Stimulated activated naive CD8-positive, alpha-beta T cell treated with anti-CD3 and anti-CD28 coated beads, Interleukin-15, Interleukin-2, amounts not matched to agents 100 ng/mL and 50 ng/mL, for 24 hours (primary cell): Measurements from ENCODE around the gene NPAT.
"Not testable (repeated sequence)": the region's sequence is repeated elsewhere in the genome, so short reads cannot be mapped to it uniquely, and the experiment has no call there.

ENCODE experiments used
- H3K27ac Mint-ChIP-seq: one replicate; pipeline ENCODE4 v1.8.0; 2021; ENCODE audit warnings: mild to moderate bottlenecking, mixed read lengths
- H3K27me3 Mint-ChIP-seq: one replicate; pipeline ENCODE4 v1.8.0; 2021; ENCODE audit warnings: mixed read lengths
- H3K36me3 Mint-ChIP-seq: one replicate; pipeline ENCODE4 v1.8.0; 2021; ENCODE audit warnings: low read depth, mixed read lengths
- H3K4me1 Mint-ChIP-seq: one replicate; pipeline ENCODE4 v1.8.0; 2021; ENCODE audit warnings: low read depth, mixed read lengths
- H3K4me3 Mint-ChIP-seq: one replicate; pipeline ENCODE4 v1.8.0; 2021; ENCODE audit warnings: mild to moderate bottlenecking, mixed read lengths
- H3K9me3 Mint-ChIP-seq: one replicate; pipeline ENCODE4 v1.8.0; 2021; ENCODE audit warnings: mixed read lengths

NPAT gene

GRCh38 chr11:108148556-108148955, 73.9 kb downstream of the NPAT start:
- Mint-ChIP-seq H3K27ac (peak overlapping the region; percentile 21), H3K9me3 (no peaks in the 10 kb centered on the region), H3K27me3 (no peaks in the 10 kb centered on the region), H3K36me3 (peaks cover 76% of the 10 kb centered on the region), H3K4me3 (no peak overlapping the region), H3K4me1 (peaks cover 7% of the 10 kb centered on the region)

GRCh38 chr11:108147150-108147549, 75.3 kb downstream of the NPAT start:
- Mint-ChIP-seq H3K4me3 (no peak overlapping the region), H3K27ac (no peak overlapping the region), H3K36me3 (peaks cover 82% of the 10 kb centered on the region), H3K9me3 (no peaks in the 10 kb centered on the region), H3K4me1 (peaks cover 7% of the 10 kb centered on the region), H3K27me3 (no peaks in the 10 kb centered on the region)

GRCh38 chr11:108144615-108145014, 77.8 kb downstream of the NPAT start:
- peaks cover 7% of the 10 kb centered on the region for H3K4me1 Mint-ChIP-seq
- no peak overlapping the region for H3K4me3 Mint-ChIP-seq
- H3K27ac Mint-ChIP-seq, result peak overlapping the region; percentile 73
- no peaks in the 10 kb centered on the region for H3K9me3 Mint-ChIP-seq
- H3K27me3 Mint-ChIP-seq, result no peaks in the 10 kb centered on the region
- H3K36me3 Mint-ChIP-seq, result peaks cover 90% of the 10 kb centered on the region

- no peaks in the 10 kb centered on the region for H3K9me3 Mint-ChIP-seq
- H3K4me1 Mint-ChIP-seq, result peaks cover 14% of the 10 kb centered on the region
- no peaks in the 10 kb centered on the region for H3K27me3 Mint-ChIP-seq
- peaks cover 77% of the 10 kb centered on the region for H3K36me3 Mint-ChIP-seq
- no peak overlapping the region for H3K27ac Mint-ChIP-seq
- H3K4me3 Mint-ChIP-seq, result no peak overlapping the region
These were observed 80.1 kb downstream of the NPAT start for GRCh38 chr11:108142304-108142703.

- peaks cover 29% of the 10 kb centered on the region for H3K4me1 Mint-ChIP-seq
- H3K4me3 Mint-ChIP-seq, result peak overlapping the region; percentile 1
- H3K27ac Mint-ChIP-seq, result peak overlapping the region; percentile 99
- no peaks in the 10 kb centered on the region for H3K9me3 Mint-ChIP-seq
- H3K27me3 Mint-ChIP-seq, result no peaks in the 10 kb centered on the region
- H3K36me3 Mint-ChIP-seq, result peaks cover 65% of the 10 kb centered on the region
These were observed 85.2 kb downstream of the NPAT start for GRCh38 chr11:108137212-108137611.

- no peaks in the 10 kb centered on the region for H3K27me3 Mint-ChIP-seq
- H3K27ac Mint-ChIP-seq, result peak overlapping the region; percentile 81
- peaks cover 59% of the 10 kb centered on the region for H3K36me3 Mint-ChIP-seq
- H3K9me3 Mint-ChIP-seq, result no peaks in the 10 kb centered on the region
- no peak overlapping the region for H3K4me3 Mint-ChIP-seq
- H3K4me1 Mint-ChIP-seq, result peaks cover 29% of the 10 kb centered on the region
These were observed 86.4 kb downstream of the NPAT start for GRCh38 chr11:108135845-108136544.

GRCh38 chr11:108132993-108133538, 89.4 kb downstream of the NPAT start:
- Mint-ChIP-seq H3K4me1 (peaks cover 26% of the 10 kb centered on the region), H3K36me3 (peaks cover 57% of the 10 kb centered on the region)
- not testable (repeated sequence) for H3K9me3 Mint-ChIP-seq, H3K27ac Mint-ChIP-seq, H3K27me3 Mint-ChIP-seq, H3K4me3 Mint-ChIP-seq

GRCh38 chr11:108131993-108132392, 90.4 kb downstream of the NPAT start:
- Mint-ChIP-seq H3K27ac (no peak overlapping the region), H3K9me3 (no peaks in the 10 kb centered on the region), H3K36me3 (peaks cover 59% of the 10 kb centered on the region), H3K4me1 (peaks cover 19% of the 10 kb centered on the region), H3K27me3 (no peaks in the 10 kb centered on the region), H3K4me3 (no peak overlapping the region)

GRCh38 chr11:108128772-108129171, 93.7 kb downstream of the NPAT start:
- Mint-ChIP-seq H3K4me3 (no peak overlapping the region), H3K4me1 (peaks cover 18% of the 10 kb centered on the region), H3K9me3 (no peaks in the 10 kb centered on the region), H3K27ac (no peak overlapping the region), H3K27me3 (no peaks in the 10 kb centered on the region), H3K36me3 (peaks cover 56% of the 10 kb centered on the region)

- peak overlapping the region; percentile 37 for H3K27ac Mint-ChIP-seq
- H3K4me3 Mint-ChIP-seq, result no peak overlapping the region
- H3K27me3 Mint-ChIP-seq, result no peaks in the 10 kb centered on the region
- H3K9me3 Mint-ChIP-seq, result no peaks in the 10 kb centered on the region
- H3K36me3 Mint-ChIP-seq, result peaks cover 46% of the 10 kb centered on the region
- H3K4me1 Mint-ChIP-seq, result peaks cover 45% of the 10 kb centered on the region
These were observed 97.3 kb downstream of the NPAT start for GRCh38 chr11:108125096-108125495.

- peaks cover 45% of the 10 kb centered on the region for H3K4me1 Mint-ChIP-seq
- H3K27ac Mint-ChIP-seq, result peak overlapping the region; percentile 92
- no peaks in the 10 kb centered on the region for H3K9me3 Mint-ChIP-seq
- peaks cover 25% of the 10 kb centered on the region for H3K36me3 Mint-ChIP-seq
- H3K27me3 Mint-ChIP-seq, result no peaks in the 10 kb centered on the region
- H3K4me3 Mint-ChIP-seq, result peak overlapping the region; percentile 96
These were observed 100.2 kb downstream of the NPAT start for GRCh38 chr11:108122166-108122628.

- peaks cover 44% of the 10 kb centered on the region for H3K4me1 Mint-ChIP-seq
- H3K27ac Mint-ChIP-seq, result peak within 1 kb of the TSS; percentile 92
- H3K27me3 Mint-ChIP-seq, result no peaks in the 10 kb centered on the region
- H3K36me3 Mint-ChIP-seq, result peaks cover 23% of the 10 kb centered on the region
- H3K9me3 Mint-ChIP-seq, result no peaks in the 10 kb centered on the region
- H3K4me3 Mint-ChIP-seq, result peak within 1 kb of the TSS; percentile 96
These were observed 100.9 kb downstream of the NPAT start, which contains the start of gene ACAT1 for GRCh38 chr11:108121274-108122155. TSS of gene ACAT1 (plus strand) at chr11:108121567. CDS start at chr11:108121607, 40 bp downstream.

GRCh38 chr11:108120936-108121273, 101.5 kb downstream of the NPAT start:
- Mint-ChIP-seq H3K27ac (peak overlapping the region; percentile 81), H3K4me3 (peak overlapping the region; percentile 96), H3K36me3 (peaks cover 18% of the 10 kb centered on the region), H3K4me1 (peaks cover 42% of the 10 kb centered on the region)
- H3K9me3 Mint-ChIP-seq, H3K27me3 Mint-ChIP-seq: not testable (repeated sequence)

GRCh38 chr11:108117746-108118371, 104.6 kb downstream of the NPAT start:
- Mint-ChIP-seq H3K27me3 (no peaks in the 10 kb centered on the region), H3K36me3 (peaks cover 6% of the 10 kb centered on the region), H3K4me3 (no peak overlapping the region), H3K27ac (no peak overlapping the region), H3K4me1 (peaks cover 19% of the 10 kb centered on the region), H3K9me3 (no peaks in the 10 kb centered on the region)
